Trophoblast cell (in vitro differentiated cells and primary cell): ENCODE results near the gene GINS2.

Experiments
- DNase-seq, 2 donors: peaks; one replicate each; pipeline ENCODE4 v3.0.0-alpha.2; 2016
- H2AFZ ChIP-seq: 2 replicates; pipeline ENCODE4 v1.6.1; 2013; ENCODE audit warnings: low read length, moderate library complexity, mild to moderate bottlenecking; ENCODE audit not compliant: insufficient read depth, poor library complexity
- H2AK5ac ChIP-seq: 2 replicates; pipeline ENCODE4 v1.6.1; 2013; ENCODE audit warnings: mild to moderate bottlenecking, low read length
- H2BK120ac ChIP-seq: 2 replicates; pipeline ENCODE4 v1.6.1; 2013; ENCODE audit warnings: low read length, mild to moderate bottlenecking, moderate library complexity; ENCODE audit not compliant: insufficient read depth, poor library complexity
- H2BK12ac ChIP-seq: 2 replicates; pipeline ENCODE4 v1.6.1; 2013; ENCODE audit warnings: mild to moderate bottlenecking, low read length, moderate library complexity
- H2BK5ac ChIP-seq: 2 replicates; pipeline ENCODE4 v1.6.1; 2013; ENCODE audit warnings: low read length, low read depth, moderate library complexity, mild to moderate bottlenecking; ENCODE audit not compliant: poor library complexity
- H3K14ac ChIP-seq: 2 replicates; pipeline ENCODE4 v1.6.1; 2013; ENCODE audit warnings: mild to moderate bottlenecking, low read length
- H3K18ac ChIP-seq: 2 replicates; pipeline ENCODE4 v1.6.1; 2013; ENCODE audit warnings: mild to moderate bottlenecking, low read length
- H3K23ac ChIP-seq: 2 replicates; pipeline ENCODE4 v1.6.1; 2013; ENCODE audit warnings: low read length
- H3K27ac ChIP-seq: 2 replicates; pipeline ENCODE4 v1.5.1; 2013; ENCODE audit warnings: low read depth, mild to moderate bottlenecking, inconsistent platforms, low read length, moderate library complexity
- H3K27me3 ChIP-seq: 2 replicates; pipeline ENCODE4 v1.6.1; 2013; ENCODE audit warnings: inconsistent platforms, mild to moderate bottlenecking, low read length, moderate library complexity; ENCODE audit not compliant: insufficient read depth
- H3K36me3 ChIP-seq, 2 experiments: 1 replicate in 1 of 2; 2 replicates in 1 of 2; pipeline ENCODE4 v1.6.1; 2013; ENCODE audit warnings: low read length in 2 of 2, mild to moderate bottlenecking in 2 of 2, moderate library complexity in 1 of 2; ENCODE audit not compliant: insufficient read depth in 2 of 2, control insufficient read depth in 1 of 2
- H3K4ac ChIP-seq: 2 replicates; pipeline ENCODE4 v1.6.1; 2013; ENCODE audit warnings: low read depth, mild to moderate bottlenecking, low read length, moderate library complexity
- H3K4me1 ChIP-seq, 2 experiments: 1 replicate in 1 of 2; 2 replicates in 1 of 2; pipeline ENCODE4 v1.6.1; 2013; ENCODE audit warnings: low read length in 2 of 2, mild to moderate bottlenecking in 2 of 2, moderate library complexity in 1 of 2; ENCODE audit not compliant: insufficient read depth in 2 of 2, control insufficient read depth in 1 of 2
- H3K4me2 ChIP-seq: 2 replicates; pipeline ENCODE4 v1.6.1; 2013; ENCODE audit warnings: inconsistent platforms, mild to moderate bottlenecking, low read length, moderate library complexity
- H3K4me3 ChIP-seq: 2 replicates; pipeline ENCODE4 v1.5.1; 2013; ENCODE audit warnings: mild to moderate bottlenecking, low read depth, low read length, inconsistent platforms
- H3K79me1 ChIP-seq: one replicate; pipeline ENCODE4 v1.6.1; 2013; ENCODE audit warnings: low read length
- H3K79me2 ChIP-seq: 2 replicates; pipeline ENCODE4 v1.6.1; 2013; ENCODE audit warnings: low read length, mild to moderate bottlenecking; ENCODE audit not compliant: control insufficient read depth, insufficient read depth, poor library complexity
- H3K9ac ChIP-seq: 2 replicates; pipeline ENCODE4 v1.6.1; 2013; ENCODE audit warnings: mild to moderate bottlenecking, low read length
- H3K9me3 ChIP-seq: 2 replicates; pipeline ENCODE4 v1.6.1; 2013; ENCODE audit warnings: low read depth, mild to moderate bottlenecking, control low read depth, inconsistent platforms, low read length; ENCODE audit not compliant: insufficient read depth
- H4K12ac ChIP-seq: 2 replicates; pipeline ENCODE4 v1.6.1; 2013; ENCODE audit warnings: low read depth, mild to moderate bottlenecking, low read length, moderate library complexity
- H4K8ac ChIP-seq: 2 replicates; pipeline ENCODE4 v1.6.1; 2013; ENCODE audit warnings: low read depth, mild to moderate bottlenecking, low read length, moderate library complexity
- H4K91ac ChIP-seq: one replicate; pipeline ENCODE4 v1.6.1; 2013; ENCODE audit warnings: low read depth, mild to moderate bottlenecking, low read length, moderate library complexity
- WGBS: extraction: QIAGEN DNeasy Blood & Tissue Kit; methylation state at CpG from one replicate; pipeline ENCODE4 v1.1.7; 2013; ENCODE audit warnings: missing lambda C conversion rate; ENCODE audit not compliant: insufficient read length, insufficient coverage; ENCODE audit errors: extremely low coverage; 5-methylcytosine and 5-hydroxymethylcytosine counted together

The GINS2 gene

GRCh38 chr16:85628645-85629044 is 60.1 kb downstream of the GINS2 start:
- no peak overlapping the region for H2BK5ac ChIP-seq
- H3K14ac ChIP-seq = no peak overlapping the region
- peaks cover 7 to 14% of the 10 kb centered on the region in 2 experiments for H3K4me1 ChIP-seq
- no peak overlapping the region for H2BK12ac ChIP-seq
- H3K79me1 ChIP-seq = peaks cover 1% of the 10 kb centered on the region
- H3K36me3 ChIP-seq = peaks cover 23 to 38% of the 10 kb centered on the region in 2 experiments
- DNase-seq = no peak
- no peak overlapping the region for H4K12ac ChIP-seq
- no peak overlapping the region for H3K4me3 ChIP-seq
- no peak overlapping the region for H3K27ac ChIP-seq
- H2BK120ac ChIP-seq = no peak overlapping the region
- no peak overlapping the region for H4K8ac ChIP-seq
- no CpG with 5 or more reads among the region's 14 CpGs for WGBS
- no peak overlapping the region for H3K9ac ChIP-seq
- H3K4ac ChIP-seq = peak overlapping the region; percentile 78
- H3K18ac ChIP-seq = peak overlapping the region; percentile 24
- H3K79me2 ChIP-seq = peaks cover 22% of the 10 kb centered on the region
- no peaks in the 10 kb centered on the region for H3K27me3 ChIP-seq
- H4K91ac ChIP-seq = no peak overlapping the region
- no peak overlapping the region for H3K23ac ChIP-seq
- H3K9me3 ChIP-seq = peaks cover 6% of the 10 kb centered on the region
- no peak overlapping the region for H2AFZ ChIP-seq
- H2AK5ac ChIP-seq = no peak overlapping the region
- no peak overlapping the region for H3K4me2 ChIP-seq

- no peak overlapping the region for H2BK12ac ChIP-seq
- peaks cover 23 to 41% of the 10 kb centered on the region in 2 experiments for H3K36me3 ChIP-seq
- no peak overlapping the region for H4K8ac ChIP-seq
- no peak overlapping the region for H2BK120ac ChIP-seq
- peak overlapping the region; percentile 24 for H3K18ac ChIP-seq
- H3K4me2 ChIP-seq = no peak overlapping the region
- H3K9me3 ChIP-seq = peaks cover 6% of the 10 kb centered on the region
- no peak overlapping the region for H2AK5ac ChIP-seq
- WGBS = no CpG with 5 or more reads among the region's 5 CpGs
- peaks cover 7 to 16% of the 10 kb centered on the region in 2 experiments for H3K4me1 ChIP-seq
- H4K12ac ChIP-seq = no peak overlapping the region
- H3K79me2 ChIP-seq = peaks cover 26% of the 10 kb centered on the region
- H3K4ac ChIP-seq = peak overlapping the region; percentile 78
- no peak overlapping the region for H3K4me3 ChIP-seq
- no peak overlapping the region for H3K23ac ChIP-seq
- H2AFZ ChIP-seq = no peak overlapping the region
- H3K79me1 ChIP-seq = peaks cover 1% of the 10 kb centered on the region
- H3K9ac ChIP-seq = no peak overlapping the region
- no peak for DNase-seq
- H3K27me3 ChIP-seq = no peaks in the 10 kb centered on the region
- no peak overlapping the region for H4K91ac ChIP-seq
- no peak overlapping the region for H3K27ac ChIP-seq
- no peak overlapping the region for H3K14ac ChIP-seq
- no peak overlapping the region for H2BK5ac ChIP-seq
Observed at GRCh38 chr16:85628265-85628556, 60.5 kb downstream of the GINS2 start.

DNA sequence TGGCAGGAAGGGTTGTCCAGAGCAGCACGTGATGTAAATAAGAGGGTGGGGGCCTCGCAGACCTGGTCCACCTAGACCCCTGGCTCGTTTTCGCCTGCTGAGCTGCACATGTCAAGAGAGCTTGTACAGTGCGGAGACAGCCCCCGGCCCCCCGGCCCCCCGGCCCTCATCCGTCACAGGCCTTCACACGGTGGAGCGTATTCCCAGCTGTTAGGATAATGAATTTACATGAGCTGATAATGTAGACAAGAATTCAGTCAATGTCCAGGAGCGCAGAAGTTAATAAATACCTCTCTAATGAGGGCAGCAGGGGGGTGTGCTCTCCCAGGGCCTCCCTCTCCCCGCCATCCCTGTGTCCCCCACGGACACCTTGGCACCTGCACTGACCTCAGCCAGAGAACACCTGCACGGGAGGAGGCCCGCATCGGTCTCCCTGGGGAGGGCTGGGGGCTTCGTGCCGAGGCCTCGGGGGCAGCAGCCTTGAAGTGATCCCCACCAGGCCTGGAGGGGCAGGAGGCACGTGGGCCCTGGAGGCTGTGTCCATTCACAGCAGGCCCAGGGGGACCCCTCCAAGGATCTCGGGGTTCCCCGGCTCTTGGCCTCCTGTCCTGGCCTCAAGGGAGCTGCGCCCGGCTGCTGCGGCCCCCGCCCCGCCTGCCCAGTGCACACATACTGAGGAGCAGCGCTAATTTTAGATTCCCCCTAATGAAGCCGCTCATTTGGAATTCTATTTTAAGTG is 61.1 kb downstream of the GINS2 start:
- WGBS = no CpG with 5 or more reads among the region's 30 CpGs
- Histone ChIP-seq H4K8ac (no peak overlapping the region), H2AFZ (no peak overlapping the region), H3K79me2 (peaks cover 26% of the 10 kb centered on the region), H3K14ac (no peak overlapping the region), H3K27ac (no peak overlapping the region), H2BK5ac (no peak overlapping the region), H2AK5ac (no peak overlapping the region), H3K27me3 (no peaks in the 10 kb centered on the region), H4K91ac (no peak overlapping the region), H3K79me1 (peaks cover 1% of the 10 kb centered on the region), H3K36me3 (peaks cover 23 to 41% of the 10 kb centered on the region in 2 experiments), H3K9me3 (peaks cover 6% of the 10 kb centered on the region), H2BK120ac (no peak overlapping the region), H3K4ac (peak overlapping the region; percentile 78), H3K18ac (no peak overlapping the region), H3K4me1 (peaks cover 8 to 18% of the 10 kb centered on the region in 2 experiments), H2BK12ac (no peak overlapping the region), H3K4me2 (no peak overlapping the region), H3K4me3 (no peak overlapping the region), H3K23ac (no peak overlapping the region), H4K12ac (no peak overlapping the region), H3K9ac (no peak overlapping the region)
- DNase-seq = no peak

- Histone ChIP-seq H3K36me3 (peaks cover 26 to 41% of the 10 kb centered on the region in 2 experiments), H3K27me3 (no peaks in the 10 kb centered on the region), H3K4me3 (no peak overlapping the region), H2BK12ac (no peak overlapping the region), H2BK5ac (no peak overlapping the region), H3K4me2 (no peak overlapping the region), H3K27ac (no peak overlapping the region), H3K79me1 (peaks cover 1% of the 10 kb centered on the region), H3K9ac (no peak overlapping the region), H2BK120ac (no peak overlapping the region), H3K4me1 (peaks cover 14 to 24% of the 10 kb centered on the region in 2 experiments), H3K79me2 (peaks cover 26% of the 10 kb centered on the region), H4K12ac (no peak overlapping the region), H2AFZ (no peak overlapping the region), H3K4ac (peak overlapping the region; percentile 42), H2AK5ac (no peak overlapping the region), H3K18ac (no peak overlapping the region), H3K23ac (no peak overlapping the region), H3K14ac (no peak overlapping the region), H4K8ac (no peak overlapping the region), H3K9me3 (peaks cover 6% of the 10 kb centered on the region), H4K91ac (no peak overlapping the region)
- DNase-seq = no peak
- WGBS = no CpG with 5 or more reads among the region's 8 CpGs
Observed at GRCh38 chr16:85627089-85627488, 61.7 kb downstream of the GINS2 start.
